Trophoblast cell (in vitro differentiated cells and primary cell): Measurements from ENCODE around the gene BUD23.
"Not testable (repeated sequence)": the region's sequence is repeated elsewhere in the genome, so short reads cannot be mapped to it uniquely, and the experiment has no call there.

Experiments
- DNase-seq, 2 donors: peaks; one replicate each; pipeline ENCODE4 v3.0.0-alpha.2; 2016
- H2AFZ ChIP-seq: 2 replicates; pipeline ENCODE4 v1.6.1; 2013; ENCODE audit warnings: low read length, moderate library complexity, mild to moderate bottlenecking; ENCODE audit not compliant: insufficient read depth, poor library complexity
- H2AK5ac ChIP-seq: 2 replicates; pipeline ENCODE4 v1.6.1; 2013; ENCODE audit warnings: mild to moderate bottlenecking, low read length
- H2BK120ac ChIP-seq: 2 replicates; pipeline ENCODE4 v1.6.1; 2013; ENCODE audit warnings: low read length, mild to moderate bottlenecking, moderate library complexity; ENCODE audit not compliant: insufficient read depth, poor library complexity
- H2BK12ac ChIP-seq: 2 replicates; pipeline ENCODE4 v1.6.1; 2013; ENCODE audit warnings: mild to moderate bottlenecking, low read length, moderate library complexity
- H2BK5ac ChIP-seq: 2 replicates; pipeline ENCODE4 v1.6.1; 2013; ENCODE audit warnings: low read length, low read depth, moderate library complexity, mild to moderate bottlenecking; ENCODE audit not compliant: poor library complexity
- H3K14ac ChIP-seq: 2 replicates; pipeline ENCODE4 v1.6.1; 2013; ENCODE audit warnings: mild to moderate bottlenecking, low read length
- H3K18ac ChIP-seq: 2 replicates; pipeline ENCODE4 v1.6.1; 2013; ENCODE audit warnings: mild to moderate bottlenecking, low read length
- H3K23ac ChIP-seq: 2 replicates; pipeline ENCODE4 v1.6.1; 2013; ENCODE audit warnings: low read length
- H3K27ac ChIP-seq: 2 replicates; pipeline ENCODE4 v1.5.1; 2013; ENCODE audit warnings: low read depth, mild to moderate bottlenecking, inconsistent platforms, low read length, moderate library complexity
- H3K27me3 ChIP-seq: 2 replicates; pipeline ENCODE4 v1.6.1; 2013; ENCODE audit warnings: inconsistent platforms, mild to moderate bottlenecking, low read length, moderate library complexity; ENCODE audit not compliant: insufficient read depth
- H3K36me3 ChIP-seq, 2 experiments: 1 replicate in 1 of 2; 2 replicates in 1 of 2; pipeline ENCODE4 v1.6.1; 2013; ENCODE audit warnings: low read length in 2 of 2, mild to moderate bottlenecking in 2 of 2, moderate library complexity in 1 of 2; ENCODE audit not compliant: insufficient read depth in 2 of 2, control insufficient read depth in 1 of 2
- H3K4ac ChIP-seq: 2 replicates; pipeline ENCODE4 v1.6.1; 2013; ENCODE audit warnings: low read depth, mild to moderate bottlenecking, low read length, moderate library complexity
- H3K4me1 ChIP-seq, 2 experiments: 1 replicate in 1 of 2; 2 replicates in 1 of 2; pipeline ENCODE4 v1.6.1; 2013; ENCODE audit warnings: low read length in 2 of 2, mild to moderate bottlenecking in 2 of 2, moderate library complexity in 1 of 2; ENCODE audit not compliant: insufficient read depth in 2 of 2, control insufficient read depth in 1 of 2
- H3K4me2 ChIP-seq: 2 replicates; pipeline ENCODE4 v1.6.1; 2013; ENCODE audit warnings: inconsistent platforms, mild to moderate bottlenecking, low read length, moderate library complexity
- H3K4me3 ChIP-seq: 2 replicates; pipeline ENCODE4 v1.5.1; 2013; ENCODE audit warnings: mild to moderate bottlenecking, low read depth, low read length, inconsistent platforms
- H3K79me1 ChIP-seq: one replicate; pipeline ENCODE4 v1.6.1; 2013; ENCODE audit warnings: low read length
- H3K79me2 ChIP-seq: 2 replicates; pipeline ENCODE4 v1.6.1; 2013; ENCODE audit warnings: low read length, mild to moderate bottlenecking; ENCODE audit not compliant: control insufficient read depth, insufficient read depth, poor library complexity
- H3K9ac ChIP-seq: 2 replicates; pipeline ENCODE4 v1.6.1; 2013; ENCODE audit warnings: mild to moderate bottlenecking, low read length
- H3K9me3 ChIP-seq: 2 replicates; pipeline ENCODE4 v1.6.1; 2013; ENCODE audit warnings: low read depth, mild to moderate bottlenecking, control low read depth, inconsistent platforms, low read length; ENCODE audit not compliant: insufficient read depth
- H4K12ac ChIP-seq: 2 replicates; pipeline ENCODE4 v1.6.1; 2013; ENCODE audit warnings: low read depth, mild to moderate bottlenecking, low read length, moderate library complexity
- H4K8ac ChIP-seq: 2 replicates; pipeline ENCODE4 v1.6.1; 2013; ENCODE audit warnings: low read depth, mild to moderate bottlenecking, low read length, moderate library complexity
- H4K91ac ChIP-seq: one replicate; pipeline ENCODE4 v1.6.1; 2013; ENCODE audit warnings: low read depth, mild to moderate bottlenecking, low read length, moderate library complexity
- WGBS: extraction: QIAGEN DNeasy Blood & Tissue Kit; methylation state at CpG from one replicate; pipeline ENCODE4 v1.1.7; 2013; ENCODE audit warnings: missing lambda C conversion rate; ENCODE audit not compliant: insufficient read length, insufficient coverage; ENCODE audit errors: extremely low coverage; 5-methylcytosine and 5-hydroxymethylcytosine counted together

Gene BUD23

GRCh38 chr7:73707045-73707631 is 23.7 kb downstream of the BUD23 start:
- Histone ChIP-seq H2AK5ac (no peak overlapping the region), H3K18ac (no peak overlapping the region), H2AFZ (no peak overlapping the region), H3K4me2 (no peak overlapping the region), H3K14ac (no peak overlapping the region), H4K8ac (no peak overlapping the region), H3K4ac (no peak overlapping the region), H3K4me1 (peaks cover 2% of the 10 kb centered on the region in 2 experiments), H3K9ac (no peak overlapping the region), H3K79me1 (no peaks in the 10 kb centered on the region), H3K9me3 (peaks cover 1% of the 10 kb centered on the region), H3K36me3 (peaks cover 9 to 13% of the 10 kb centered on the region in 2 experiments), H4K12ac (no peak overlapping the region), H3K79me2 (no peaks in the 10 kb centered on the region), H3K27me3 (no peaks in the 10 kb centered on the region), H4K91ac (no peak overlapping the region), H2BK120ac (no peak overlapping the region), H3K23ac (no peak overlapping the region), H3K27ac (no peak overlapping the region), H3K4me3 (no peak overlapping the region), H2BK12ac (no peak overlapping the region), H2BK5ac (no peak overlapping the region)
- DNase-seq = no peak
- WGBS = no CpG with 5 or more reads among the region's 15 CpGs

GRCh38 chr7:73708961-73709549 is 25.7 kb downstream of the BUD23 start:
- no peak overlapping the region for H2AK5ac ChIP-seq
- H3K9ac ChIP-seq = no peak overlapping the region
- H3K36me3 ChIP-seq = peaks cover 3 to 5% of the 10 kb centered on the region in 2 experiments
- no peak overlapping the region for H3K4me2 ChIP-seq
- no peak overlapping the region for H2BK12ac ChIP-seq
- peaks cover 1% of the 10 kb centered on the region for H3K9me3 ChIP-seq
- no CpG with 5 or more reads among the region's 16 CpGs for WGBS
- no peak overlapping the region for H2BK5ac ChIP-seq
- H4K12ac ChIP-seq = no peak overlapping the region
- no peaks in the 10 kb centered on the region for H3K79me2 ChIP-seq
- no peak overlapping the region for H3K4me3 ChIP-seq
- no peak overlapping the region for H2BK120ac ChIP-seq
- H4K8ac ChIP-seq = no peak overlapping the region
- no peak overlapping the region for H3K14ac ChIP-seq
- H3K27me3 ChIP-seq = no peaks in the 10 kb centered on the region
- no peak overlapping the region for H2AFZ ChIP-seq
- no peak overlapping the region for H3K18ac ChIP-seq
- H4K91ac ChIP-seq = no peak overlapping the region
- no peak overlapping the region for H3K4ac ChIP-seq
- H3K4me1 ChIP-seq = peaks cover 2% of the 10 kb centered on the region in 2 experiments
- DNase-seq = no peak
- no peak overlapping the region for H3K23ac ChIP-seq
- no peak overlapping the region for H3K27ac ChIP-seq
- H3K79me1 ChIP-seq = no peaks in the 10 kb centered on the region

DNA sequence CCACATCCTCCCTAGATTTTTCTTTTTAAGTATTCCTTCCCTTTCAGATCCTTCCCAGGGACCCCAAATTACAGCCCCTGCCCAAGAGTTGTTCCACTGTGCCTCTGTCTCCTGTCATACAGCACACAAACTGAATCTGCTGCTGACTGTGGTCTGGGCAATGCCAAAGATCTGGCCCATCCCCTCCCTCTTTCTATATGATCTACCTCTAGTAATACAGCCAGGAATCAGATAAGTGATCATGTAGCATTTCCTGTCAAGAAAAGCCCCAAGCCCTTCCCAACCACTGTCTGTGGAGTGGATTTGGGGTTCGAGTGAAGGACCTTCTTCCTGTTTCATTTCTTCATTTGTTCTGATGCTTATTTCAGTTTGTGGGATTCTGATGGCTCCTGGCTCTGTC is 29.4 kb downstream of the BUD23 start:
- Histone ChIP-seq H3K36me3 (peaks cover 0 to 2% of the 10 kb centered on the region in 2 experiments), H2AFZ (no peak overlapping the region), H3K4me2 (no peak overlapping the region), H3K27ac (no peak overlapping the region), H2BK12ac (no peak overlapping the region), H3K18ac (no peak overlapping the region), H3K79me2 (no peaks in the 10 kb centered on the region), H3K9ac (no peak overlapping the region), H4K8ac (no peak overlapping the region), H3K9me3 (peaks cover 1% of the 10 kb centered on the region), H2BK120ac (no peak overlapping the region), H3K4me1 (peaks cover 6 to 10% of the 10 kb centered on the region in 2 experiments), H3K4ac (no peak overlapping the region), H3K23ac (no peak overlapping the region), H3K27me3 (no peaks in the 10 kb centered on the region), H4K91ac (no peak overlapping the region), H2BK5ac (no peak overlapping the region), H3K79me1 (no peaks in the 10 kb centered on the region), H4K12ac (no peak overlapping the region), H2AK5ac (no peak overlapping the region), H3K14ac (no peak overlapping the region), H3K4me3 (no peak overlapping the region)
- WGBS = no CpG with 5 or more reads among the region's 1 CpG
- no peak for DNase-seq

DNA sequence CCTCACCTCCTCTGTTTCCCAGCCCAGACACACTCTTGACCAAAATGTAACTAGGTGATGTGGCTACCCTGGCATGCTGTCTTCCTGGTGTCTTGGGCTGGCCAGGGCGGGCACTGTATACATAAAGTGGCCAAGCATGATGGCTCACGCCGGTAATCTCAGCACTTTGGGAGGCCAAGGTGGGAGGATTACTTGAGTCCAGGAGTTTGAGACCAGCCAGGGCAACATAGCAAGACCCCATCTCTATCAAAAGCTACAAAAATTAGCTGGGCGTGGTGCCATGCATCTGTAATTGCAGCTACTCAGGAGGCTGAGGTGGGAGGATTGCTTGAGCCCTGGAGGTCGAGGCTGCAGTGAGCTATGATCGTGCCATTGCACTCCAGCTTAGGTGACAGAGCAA is 29.9 kb downstream of the BUD23 start:
- not testable (repeated sequence) for H3K27ac ChIP-seq, H3K79me2 ChIP-seq, DNase-seq, H3K4me1 ChIP-seq, H4K91ac ChIP-seq, H3K9me3 ChIP-seq, H3K4me2 ChIP-seq, H3K4me3 ChIP-seq, H3K18ac ChIP-seq, H3K9ac ChIP-seq, H3K79me1 ChIP-seq, H4K12ac ChIP-seq, H2AFZ ChIP-seq, H3K27me3 ChIP-seq, H3K14ac ChIP-seq, H3K23ac ChIP-seq, H3K4ac ChIP-seq, H2BK120ac ChIP-seq, H2BK5ac ChIP-seq, H2BK12ac ChIP-seq, H2AK5ac ChIP-seq, H4K8ac ChIP-seq, H3K36me3 ChIP-seq
- no CpG with 5 or more reads among the region's 6 CpGs for WGBS
